NCI-H526 (cell line): ENCODE measurements around the gene GCK.

Experiments
- DNase-seq, 2 experiments: peaks; one replicate each; lab custom pipeline; 2025; lab: John Stamatoyannopoulos, UW

The GCK gene

DNA sequence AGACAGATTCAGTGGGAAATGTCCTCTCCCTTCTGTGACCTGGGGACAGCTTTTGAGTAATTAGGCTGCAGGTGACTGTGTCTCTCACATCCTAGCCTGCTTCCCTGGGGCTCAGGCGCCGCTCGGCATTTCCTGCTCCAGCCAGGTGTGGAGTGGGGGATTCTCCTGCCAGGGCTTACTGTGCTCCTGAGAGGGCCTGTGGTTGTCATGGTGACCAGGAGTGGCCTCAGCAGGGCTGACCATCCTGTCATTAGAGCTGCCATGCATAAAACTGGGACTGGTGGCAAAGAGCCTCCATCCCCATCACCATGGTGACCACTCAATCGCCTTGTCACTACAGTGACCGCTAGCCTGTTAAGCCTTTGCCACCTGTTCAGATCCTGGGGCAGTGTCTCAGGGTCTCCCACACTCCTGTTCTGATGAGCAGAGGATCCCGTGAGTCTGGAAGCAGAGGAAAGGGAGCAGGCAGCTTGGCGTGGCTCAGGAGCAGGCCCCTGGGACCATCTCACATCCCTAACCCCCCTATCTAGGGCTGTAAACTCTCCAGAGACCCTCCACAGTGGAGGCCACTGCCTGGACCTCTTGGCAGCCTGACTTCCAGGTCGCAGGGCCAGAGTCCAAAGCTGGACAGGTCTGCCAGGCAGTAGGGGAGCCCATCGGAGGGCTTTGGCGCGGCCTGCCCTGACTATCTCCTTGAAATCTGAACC, at the start of gene GCK:
Gene GCK, minus strand, starts transcription at position 154 of the 707 bp plus-strand sequence. CDS start 486 bp downstream, outside the sequence.
- DNase-seq: no peak

- no peak for DNase-seq
Observed at GRCh38 chr7:44238116-44238695, 49.0 kb upstream of the GCK start.

GRCh38 chr7:44237696-44238095, 48.5 kb upstream of the GCK start:
- DNase-seq: no peak

DNA sequence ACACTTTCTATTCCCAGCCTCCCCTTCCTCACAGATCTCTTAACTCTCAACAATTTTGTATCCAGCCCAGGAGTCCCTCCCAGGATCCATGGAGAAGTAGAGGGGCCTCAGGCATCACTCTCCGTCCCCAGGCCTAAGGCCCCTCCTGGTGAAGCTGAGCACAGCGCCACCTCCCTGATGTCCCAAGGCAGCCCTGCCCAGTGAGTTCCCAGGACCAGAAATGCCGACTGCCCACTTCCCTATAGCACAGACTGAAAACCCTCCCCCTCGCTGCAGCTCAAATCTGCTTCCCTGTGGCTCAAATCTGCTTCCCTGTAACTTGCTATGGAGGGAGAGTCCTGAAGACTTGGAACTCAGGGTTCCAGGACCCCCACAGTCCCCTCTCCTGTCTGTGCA, 47.1 kb upstream of the GCK start:
- DNase-seq: no peak

GRCh38 chr7:44235582-44236332, 46.5 kb upstream of the GCK start:
- DNase-seq: peak in 1 of 2 experiments; percentile 40

- DNase-seq: no peak
Observed at GRCh38 chr7:44235066-44235465, 45.8 kb upstream of the GCK start.

GRCh38 chr7:44232901-44233715, 43.9 kb upstream of the GCK start:
- DNase-seq: no peak

DNA sequence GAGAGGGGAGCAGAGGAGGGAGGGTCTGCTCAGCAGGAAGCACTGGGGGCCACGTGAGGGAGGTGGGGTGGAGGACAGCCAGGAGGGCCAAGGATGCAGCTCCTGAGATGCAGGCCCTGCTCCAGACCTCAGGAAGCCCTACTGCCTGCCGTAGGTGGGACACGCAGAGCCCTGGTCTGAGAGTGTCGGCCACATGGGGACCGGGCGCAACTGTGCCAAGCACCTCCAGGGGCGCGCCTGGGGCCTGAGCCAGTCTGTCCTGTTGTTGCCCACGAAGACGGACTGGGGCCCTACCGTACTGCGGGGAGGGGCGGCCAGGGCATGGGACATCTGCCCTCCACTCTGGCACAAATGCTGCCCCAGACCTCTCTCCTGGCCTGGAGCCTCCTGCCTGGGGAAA, 43.2 kb upstream of the GCK start:
- DNase-seq: no peak

GRCh38 chr7:44231088-44231487, 41.8 kb upstream of the GCK start:
- DNase-seq: no peak

GRCh38 chr7:44230286-44230685, 41.0 kb upstream of the GCK start:
- DNase-seq: no peak

GRCh38 chr7:44229546-44230105, 40.4 kb upstream of the GCK start:
- DNase-seq: no peak

DNA sequence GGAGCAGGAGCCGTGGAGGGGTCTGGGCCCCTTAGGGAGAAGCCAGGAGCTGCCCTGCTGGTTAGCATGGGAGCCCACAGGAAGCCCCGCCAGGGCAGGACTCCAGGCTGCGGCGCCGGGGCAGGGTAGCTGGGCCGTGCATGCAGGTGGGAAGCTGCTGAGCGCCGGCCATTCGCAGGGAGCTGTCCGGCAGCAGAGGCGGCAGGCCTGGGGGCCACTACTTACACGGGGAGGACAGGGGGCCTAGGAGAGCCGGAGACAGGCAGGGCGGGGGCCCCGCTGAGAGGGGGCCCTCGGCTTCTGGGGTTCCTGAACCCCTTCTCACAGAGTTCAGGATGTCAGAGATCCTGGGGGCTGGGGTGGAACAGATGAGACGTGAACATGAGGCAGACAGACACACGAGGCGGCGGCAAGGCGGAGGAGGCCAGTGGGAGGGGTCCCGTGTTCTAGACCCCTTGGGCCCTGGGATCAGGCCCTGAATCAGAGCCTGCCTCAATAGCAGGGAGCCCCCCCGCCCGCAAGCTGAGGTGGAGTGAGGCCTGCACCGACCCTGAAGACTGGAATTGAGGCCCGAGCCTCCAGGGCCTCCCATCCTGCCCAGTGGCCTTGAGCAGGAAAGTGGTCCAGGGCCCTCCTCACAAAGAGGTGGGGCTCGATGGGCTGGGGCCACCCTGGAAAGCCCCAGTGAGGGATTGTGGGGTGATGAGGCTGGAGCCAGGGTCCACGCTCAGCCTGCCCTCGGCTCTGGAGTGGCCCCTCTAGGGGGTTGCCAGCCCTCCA, 39.5 kb upstream of the GCK start:
- no peak for DNase-seq

DNA sequence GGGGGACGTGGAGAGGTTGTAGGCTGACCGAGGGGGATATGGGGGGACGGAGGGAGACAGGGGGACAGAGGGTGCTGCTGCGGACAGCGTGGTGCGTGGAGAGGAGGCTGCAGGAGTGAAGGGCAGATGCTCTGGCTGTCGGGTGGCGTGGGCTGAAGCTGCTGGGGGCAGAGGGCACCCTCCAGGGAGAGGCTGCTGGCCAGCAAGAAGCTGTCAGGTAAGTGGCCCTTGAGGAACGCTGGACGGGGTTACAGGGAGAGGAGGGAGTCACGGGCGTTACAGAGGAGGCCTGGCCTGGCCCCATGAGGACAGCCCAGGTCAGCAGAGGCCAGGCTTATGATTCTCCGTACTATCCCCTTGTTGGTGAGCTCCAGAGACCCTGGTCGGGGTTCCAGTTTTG, 38.7 kb upstream of the GCK start:
- DNase-seq: no peak

GRCh38 chr7:44226396-44226753, 37.1 kb upstream of the GCK start:
- no peak for DNase-seq

- DNase-seq: no peak
Observed at GRCh38 chr7:44225566-44226395, 36.5 kb upstream of the GCK start.

DNA sequence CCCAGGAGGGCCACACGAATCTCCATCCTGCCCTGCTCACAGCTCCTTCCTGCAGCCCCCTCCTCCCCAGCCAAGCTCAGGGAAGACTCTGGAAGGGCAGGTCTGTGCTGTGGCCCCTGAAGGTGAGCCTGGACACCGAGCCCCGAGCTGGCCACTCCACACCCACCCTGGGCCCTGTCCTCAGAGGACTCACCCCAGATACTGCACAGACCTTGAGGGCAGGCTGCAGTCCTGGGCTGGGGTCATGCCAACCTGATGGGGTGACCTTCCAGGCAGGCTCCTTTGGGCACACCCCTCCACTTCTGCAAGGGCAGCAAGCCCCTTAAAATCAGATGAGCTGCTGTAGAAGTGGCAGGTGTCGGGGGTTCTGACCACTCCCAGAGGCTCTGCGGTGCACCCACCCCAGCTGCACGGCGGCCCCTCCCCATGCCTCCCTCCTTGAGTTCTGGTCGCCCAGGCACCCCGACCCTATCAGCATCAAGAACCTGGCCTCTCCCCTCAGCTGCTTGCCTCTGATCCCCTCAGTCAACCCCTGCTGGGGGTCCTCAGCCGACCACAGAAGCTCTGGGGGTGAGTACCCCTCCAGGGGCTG, 35.8 kb upstream of the GCK start:
- no peak for DNase-seq

GRCh38 chr7:44224080-44224973, 35.1 kb upstream of the GCK start:
- DNase-seq: peak in 1 of 2 experiments; percentile 40

GRCh38 chr7:44223362-44224079, 34.3 kb upstream of the GCK start:
- no peak for DNase-seq
